PC-9 (cell line): Measurements from ENCODE around the gene CLUH. TPM values are rescaled to one million over a fixed set of nuclear protein-coding genes. Genes with fewer than 3 reads are reported as not detected.

Source experiments
- BruUV-seq: library from RNA; stranded (reverse); fragments of 400-500 nt; replicated peaks from 2 replicates; lab custom pipeline; 2021; lab: Mats Ljungman, UMichigan
- CTCF ChIA-PET: fragments of 300-600 bp; sonication (Branson Sonifier 250); formaldehyde crosslinking; loops from one replicate; lab custom pipeline; 2022; ENCODE audit warnings: antibody characterized with exemption; lab: Charles Lee
- POLR2A ChIA-PET: fragments of 300-600 bp; sonication (Branson Sonifier 250); formaldehyde crosslinking; loops from one replicate; lab custom pipeline; 2022; ENCODE audit warnings: antibody characterized with exemption; ENCODE audit not compliant: unreplicated experiment; lab: Charles Lee
- DNase-seq, 2 experiments: peaks; one replicate each; pipeline versions ENCODE4 v3.0.0 to v3.0.0-alpha.2; 2015 to 2022; ENCODE audit warnings: mixed read lengths in 1 of 2
- H2AFZ ChIP-seq: fragments of 200-600 bp; sonication (generic); 2 replicates; pipeline ENCODE4 v1.8.1; 2017; ENCODE audit warnings: antibody characterized with exemption
- H3F3A ChIP-seq: fragments of 200-600 bp; sonication (generic); 2 replicates; pipeline ENCODE4 v1.8.1; 2017; ENCODE audit warnings: antibody characterized with exemption, mild to moderate bottlenecking, low read depth; ENCODE audit not compliant: insufficient read depth
- H3K27ac ChIP-seq: fragments of 200-600 bp; sonication (generic); 2 replicates; pipeline ENCODE4 v1.6.1; 2016; ENCODE audit warnings: mixed run types
- H3K27me3 ChIP-seq: fragments of 200-600 bp; sonication (generic); 2 replicates; pipeline ENCODE4 v1.6.1; 2016; ENCODE audit warnings: low read depth, mixed run types; ENCODE audit not compliant: insufficient read depth
- H3K36me3 ChIP-seq: fragments of 200-600 bp; sonication (generic); 2 replicates; pipeline ENCODE4 v1.6.1; 2016; ENCODE audit warnings: low read depth, mixed run types
- H3K4me1 ChIP-seq: fragments of 200-600 bp; sonication (generic); replicated peaks from 2 replicates; pipeline ENCODE4 v1.6.1; 2016; ENCODE audit warnings: mixed run types; ENCODE audit not compliant: insufficient read depth
- H3K4me2 ChIP-seq: fragments of 200-600 bp; sonication (generic); 2 replicates; pipeline ENCODE4 v1.6.1; 2017; ENCODE audit warnings: mixed run types
- H3K4me3 ChIP-seq: fragments of 200-600 bp; sonication (generic); 2 replicates; pipeline ENCODE4 v1.6.1; 2016; ENCODE audit warnings: mixed run types
- H3K79me2 ChIP-seq: fragments of 200-600 bp; sonication (generic); 2 replicates; pipeline ENCODE4 v1.6.1; 2017; ENCODE audit warnings: low read depth, mixed run types
- H3K9me2 ChIP-seq: fragments of 200-600 bp; sonication (generic); 2 replicates; pipeline ENCODE4 v1.8.1; 2017; ENCODE audit warnings: mild to moderate bottlenecking; ENCODE audit not compliant: insufficient read depth
- H3K9me3 ChIP-seq: fragments of 200-600 bp; sonication (generic); 2 replicates; pipeline ENCODE4 v1.8.1; 2016; ENCODE audit warnings: low read depth; ENCODE audit not compliant: insufficient read depth
- H4K20me1 ChIP-seq: fragments of 200-600 bp; sonication (generic); 2 replicates; pipeline ENCODE4 v1.8.1; 2017; ENCODE audit not compliant: insufficient read depth
- EZH2 ChIP-seq: fragments of 200-600 bp; sonication (generic); IDR thresholded peaks from 2 replicates; pipeline ENCODE4 v1.8.0; 2017; ENCODE audit warnings: antibody characterized with exemption, low read depth
- intact Hi-C: fragments of 100-400 bp; cut with micrococcal nuclease; formaldehyde crosslinking; loops from one replicate; pipeline ENCODE4 v1.10.0; 2022; ENCODE audit not compliant: unreplicated experiment
- total RNA-seq: library from RNA; stranded (reverse); gene quantifications from 2 replicates; pipeline ENCODE4 v1.2.3, GENCODE V29; 2021
- TF ChIP-seq, protein P1 (sequence below): fragments of 200-600 bp; sonication (generic); conservative IDR thresholded peaks from 2 replicates; pipeline ENCODE4 v1.6.1; 2017; ENCODE audit warnings: mixed run types, antibody characterized with exemption, mild to moderate bottlenecking, moderate library complexity

CLUH gene
- total RNA-seq, 1 experiment from 2014 or later, result 142 TPM

DNA sequence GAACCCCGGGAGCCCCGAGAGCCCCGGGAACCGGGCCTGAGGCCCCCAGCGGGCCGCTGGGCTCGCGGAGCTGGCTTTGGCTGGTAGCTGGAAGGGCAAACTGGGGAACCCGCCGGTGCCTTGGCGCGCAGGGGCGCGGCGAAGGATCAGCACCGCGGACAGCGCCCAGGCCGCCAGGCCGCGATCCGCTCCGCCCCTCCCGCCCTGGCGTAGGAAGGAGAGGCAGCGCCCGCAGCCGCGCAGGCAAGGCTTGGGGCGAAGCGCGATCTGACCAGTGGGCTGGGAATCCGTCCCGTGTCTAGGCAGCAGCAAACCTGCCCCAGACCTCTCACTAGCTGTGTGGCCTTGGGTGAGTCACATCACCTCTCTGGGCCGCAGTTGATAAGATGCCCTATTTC, 38.2 kb upstream of the CLUH start:
- intact Hi-C loops, result no loop called here
- H2AFZ ChIP-seq, result no peak overlapping the region
- CTCF ChIA-PET, result no interaction called here
- H3K36me3 ChIP-seq, result no peaks in the 10 kb centered on the region
- DNase-seq, result peak; percentile 58 to 82
- peak overlapping the region; percentile 50 for H3K4me2 ChIP-seq
- no peak overlapping the region for H3K27ac ChIP-seq
- TF ChIP-seq, protein P1, sequence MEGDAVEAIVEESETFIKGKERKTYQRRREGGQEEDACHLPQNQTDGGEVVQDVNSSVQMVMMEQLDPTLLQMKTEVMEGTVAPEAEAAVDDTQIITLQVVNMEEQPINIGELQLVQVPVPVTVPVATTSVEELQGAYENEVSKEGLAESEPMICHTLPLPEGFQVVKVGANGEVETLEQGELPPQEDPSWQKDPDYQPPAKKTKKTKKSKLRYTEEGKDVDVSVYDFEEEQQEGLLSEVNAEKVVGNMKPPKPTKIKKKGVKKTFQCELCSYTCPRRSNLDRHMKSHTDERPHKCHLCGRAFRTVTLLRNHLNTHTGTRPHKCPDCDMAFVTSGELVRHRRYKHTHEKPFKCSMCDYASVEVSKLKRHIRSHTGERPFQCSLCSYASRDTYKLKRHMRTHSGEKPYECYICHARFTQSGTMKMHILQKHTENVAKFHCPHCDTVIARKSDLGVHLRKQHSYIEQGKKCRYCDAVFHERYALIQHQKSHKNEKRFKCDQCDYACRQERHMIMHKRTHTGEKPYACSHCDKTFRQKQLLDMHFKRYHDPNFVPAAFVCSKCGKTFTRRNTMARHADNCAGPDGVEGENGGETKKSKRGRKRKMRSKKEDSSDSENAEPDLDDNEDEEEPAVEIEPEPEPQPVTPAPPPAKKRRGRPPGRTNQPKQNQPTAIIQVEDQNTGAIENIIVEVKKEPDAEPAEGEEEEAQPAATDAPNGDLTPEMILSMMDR, result no peak
- no peak for TF ChIP-seq EZH2
- H3K79me2 ChIP-seq, result no peaks in the 10 kb centered on the region
- peaks cover 66% of the 10 kb centered on the region for H3K27me3 ChIP-seq
- BruUV-seq, result no TSS peak
- no peaks in the 10 kb centered on the region for H3F3A ChIP-seq
- no peaks in the 10 kb centered on the region for H3K4me1 ChIP-seq
- H3K4me3 ChIP-seq, result no peak overlapping the region
- H4K20me1 ChIP-seq, result peaks cover 6% of the 10 kb centered on the region; the same call in 1 of the 2 replicates
- POLR2A ChIA-PET, result no interaction called here
- H3K9me3 ChIP-seq, result no peaks in the 10 kb centered on the region
- no peaks in the 10 kb centered on the region for H3K9me2 ChIP-seq

DNA sequence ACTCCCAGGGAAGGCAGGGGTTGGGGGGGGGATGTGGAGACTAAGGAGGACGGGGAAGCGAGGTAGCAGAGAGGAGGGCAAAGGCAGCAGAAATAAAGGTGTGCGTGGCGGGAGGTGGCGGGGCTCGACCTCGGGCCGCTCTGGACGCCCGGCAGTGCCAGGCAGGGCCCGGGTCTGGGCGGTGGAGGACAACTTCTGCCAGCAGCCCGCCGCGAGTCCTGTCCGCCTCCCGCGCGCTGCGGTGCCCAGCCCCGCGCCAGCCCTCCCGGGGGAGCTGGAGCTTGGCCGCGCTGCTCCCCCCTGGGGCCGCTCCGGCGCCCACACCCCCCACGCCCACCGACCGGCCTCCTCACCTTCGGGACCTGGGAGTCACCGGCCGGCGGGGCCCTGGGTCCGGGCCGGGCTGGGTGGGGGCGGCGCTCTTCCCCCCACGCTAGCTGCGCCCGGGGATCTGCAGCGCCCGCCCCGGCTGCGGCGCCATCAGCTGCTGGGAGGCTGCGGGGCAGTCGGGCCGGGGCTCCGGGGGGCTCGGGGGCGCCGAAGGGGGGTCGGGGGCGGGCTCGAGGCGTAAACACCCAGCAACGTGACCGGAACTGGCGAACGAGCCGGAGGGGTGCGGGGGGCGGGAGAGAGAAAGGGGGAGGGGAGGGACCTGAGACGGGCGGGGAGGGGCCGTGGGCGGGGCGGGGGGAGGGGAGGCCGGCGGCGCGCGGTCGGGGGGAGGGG, 37.7 kb upstream of the CLUH start, which contains the start of gene CCDC92B:
Gene CCDC92B (minus strand): TSS at position 595 of the 726 bp plus-strand sequence. CDS start 14,507 bp downstream, outside the sequence.
- H2AFZ ChIP-seq, result no peak within 1 kb of the TSS
- POLR2A ChIA-PET, result no interaction called here
- H3K4me1 ChIP-seq, result no peaks in the 10 kb centered on the region
- H3K9me3 ChIP-seq, result no peaks in the 10 kb centered on the region
- no peaks in the 10 kb centered on the region for H3K9me2 ChIP-seq
- no TSS peak for BruUV-seq
- no peaks in the 10 kb centered on the region for H3F3A ChIP-seq
- no peak for DNase-seq
- H3K4me3 ChIP-seq, result no peak within 1 kb of the TSS
- CTCF ChIA-PET, result no interaction called here
- peaks cover 11% of the 10 kb centered on the region; the same call in 1 of the 2 replicates for H4K20me1 ChIP-seq
- H3K27me3 ChIP-seq, result peaks cover 72% of the 10 kb centered on the region
- H3K27ac ChIP-seq, result no peak within 1 kb of the TSS
- intact Hi-C loops, result no loop called here
- peak within 1 kb of the TSS; percentile 50 for H3K4me2 ChIP-seq
- H3K36me3 ChIP-seq, result no peaks in the 10 kb centered on the region
- H3K79me2 ChIP-seq, result no peaks in the 10 kb centered on the region
- no peak for TF ChIP-seq EZH2
- TF ChIP-seq, protein P1, result no peak

DNA sequence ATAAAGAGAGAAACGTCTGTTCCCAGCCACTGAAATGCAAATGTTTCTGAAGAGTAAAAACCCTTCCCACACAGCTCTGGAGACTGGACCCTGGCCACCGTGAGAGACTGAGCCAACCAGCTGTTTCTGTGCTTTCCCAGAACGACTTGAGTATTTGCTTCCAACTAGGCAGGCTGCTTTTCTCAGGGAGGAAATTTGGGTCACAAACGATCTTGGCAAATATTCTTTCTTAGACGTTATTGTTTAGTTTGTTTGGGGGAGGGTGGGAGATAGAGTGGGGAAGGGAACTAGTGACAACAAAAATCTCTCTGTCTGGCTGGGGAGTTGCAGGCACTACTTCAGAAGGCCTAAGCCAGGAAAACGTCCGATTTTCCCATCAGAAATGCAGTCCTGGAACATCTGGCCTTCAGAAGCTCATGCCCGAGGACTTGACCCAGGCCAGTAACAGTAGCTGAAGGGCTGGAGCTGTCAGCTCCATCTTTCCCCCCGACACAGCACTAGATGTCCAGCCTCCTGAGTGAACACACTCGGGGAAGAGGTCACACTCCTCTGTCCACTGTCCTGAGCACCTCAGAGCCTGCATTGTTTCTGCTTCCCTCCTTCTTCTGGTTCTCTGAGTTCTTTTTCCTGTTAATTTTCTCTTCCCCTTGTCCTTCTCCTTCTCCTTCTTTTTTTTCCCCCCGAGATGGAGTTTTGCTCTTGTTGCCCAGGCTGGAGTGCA, 33.9 kb upstream of the CLUH start:
- Histone ChIP-seq H3F3A (no peaks in the 10 kb centered on the region), H3K79me2 (no peaks in the 10 kb centered on the region), H3K4me2 (no peak overlapping the region), H4K20me1 (peaks cover 6% of the 10 kb centered on the region; the same call in 1 of the 2 replicates), H3K36me3 (no peaks in the 10 kb centered on the region), H3K4me1 (no peaks in the 10 kb centered on the region), H3K27me3 (peaks cover 88% of the 10 kb centered on the region), H3K9me3 (no peaks in the 10 kb centered on the region), H3K4me3 (no peak overlapping the region), H3K27ac (no peak overlapping the region), H3K9me2 (no peaks in the 10 kb centered on the region), H2AFZ (no peak overlapping the region)
- no peak for DNase-seq
- POLR2A ChIA-PET, result no interaction called here
- no TSS peak for BruUV-seq
- TF ChIP-seq EZH2, result no peak
- TF ChIP-seq, protein P1, result no peak
- CTCF ChIA-PET, result interaction anchor here (0.6 kb wide), 1 partner anchor 88 kb away, joined by 5 read pairs; no protein-coding TSS in a partner anchor
- intact Hi-C loops, result no loop called here
